Progenitor cell of endocrine pancreas (in vitro differentiated cells): ENCODE data around the gene DUSP22. TPM values are rescaled to one million over a fixed set of nuclear protein-coding genes. Genes with fewer than 3 reads are reported as not detected.

Source experiments
- DNase-seq: peaks from one replicate; pipeline ENCODE4 v3.0.0; 2021; ENCODE audit warnings: low spot score; ENCODE audit not compliant: unreplicated experiment
- H3K27ac Mint-ChIP-seq: 2 replicates; pipeline ENCODE4 v1.8.0; 2021; ENCODE audit warnings: mild to moderate bottlenecking, moderate library complexity, mixed read lengths
- H3K27me3 Mint-ChIP-seq: 2 replicates; pipeline ENCODE4 v1.8.0; 2021; ENCODE audit warnings: mixed read lengths
- H3K36me3 Mint-ChIP-seq: 2 replicates; pipeline ENCODE4 v1.8.0; 2022; ENCODE audit warnings: mixed read lengths; ENCODE audit not compliant: insufficient read depth
- H3K4me1 Mint-ChIP-seq: 2 replicates; pipeline ENCODE4 v1.8.0; 2021; ENCODE audit warnings: low read depth, mixed read lengths
- H3K4me3 Mint-ChIP-seq: 2 replicates; pipeline ENCODE4 v1.8.0; 2021; ENCODE audit warnings: low read depth, mild to moderate bottlenecking, moderate library complexity, mixed read lengths
- H3K9me3 Mint-ChIP-seq: 2 replicates; pipeline ENCODE4 v1.8.0; 2021; ENCODE audit warnings: low read depth, mixed read lengths
- total RNA-seq: library from RNA; stranded (reverse); gene quantifications from 2 replicates; pipeline ENCODE4 v1.2.1, GENCODE V29; 2021
- TF ChIP-seq, protein P1 (sequence below): fragments of 200-600 bp; sonication (generic); IDR thresholded peaks from one replicate; pipeline ENCODE4 v1.5.0; 2021; ENCODE audit warnings: antibody characterized with exemption, mild to moderate bottlenecking; ENCODE audit not compliant: unreplicated experiment

The DUSP22 gene
- total RNA-seq, 1 donor from 2014 or later = 40.4 TPM

DNA sequence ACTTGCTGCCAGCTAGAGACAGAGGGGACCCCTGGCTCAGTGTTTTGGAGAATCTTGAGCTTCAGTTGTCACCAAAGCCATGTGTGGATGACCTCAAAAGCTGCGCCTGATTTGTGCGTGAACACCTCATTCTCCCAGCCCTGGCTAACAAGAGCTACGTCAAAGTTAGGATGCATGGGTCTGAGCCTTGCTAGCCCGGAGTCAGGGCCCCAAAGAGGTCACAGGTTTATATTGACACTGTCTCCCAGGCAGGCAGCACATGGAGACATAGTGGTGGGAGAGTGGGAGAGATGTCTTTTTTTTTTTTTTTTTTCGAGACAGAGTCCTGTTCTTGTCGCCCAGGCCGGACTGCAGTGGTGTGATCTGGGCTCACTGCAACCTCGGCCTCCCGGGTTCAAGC lies 36.1 kb upstream of the DUSP22 start:
- no peaks in the 10 kb centered on the region for H3K36me3 Mint-ChIP-seq
- H3K9me3 Mint-ChIP-seq = peaks cover 7% of the 10 kb centered on the region
- no peaks in the 10 kb centered on the region for H3K4me1 Mint-ChIP-seq
- no peak for DNase-seq
- TF ChIP-seq, protein P1, sequence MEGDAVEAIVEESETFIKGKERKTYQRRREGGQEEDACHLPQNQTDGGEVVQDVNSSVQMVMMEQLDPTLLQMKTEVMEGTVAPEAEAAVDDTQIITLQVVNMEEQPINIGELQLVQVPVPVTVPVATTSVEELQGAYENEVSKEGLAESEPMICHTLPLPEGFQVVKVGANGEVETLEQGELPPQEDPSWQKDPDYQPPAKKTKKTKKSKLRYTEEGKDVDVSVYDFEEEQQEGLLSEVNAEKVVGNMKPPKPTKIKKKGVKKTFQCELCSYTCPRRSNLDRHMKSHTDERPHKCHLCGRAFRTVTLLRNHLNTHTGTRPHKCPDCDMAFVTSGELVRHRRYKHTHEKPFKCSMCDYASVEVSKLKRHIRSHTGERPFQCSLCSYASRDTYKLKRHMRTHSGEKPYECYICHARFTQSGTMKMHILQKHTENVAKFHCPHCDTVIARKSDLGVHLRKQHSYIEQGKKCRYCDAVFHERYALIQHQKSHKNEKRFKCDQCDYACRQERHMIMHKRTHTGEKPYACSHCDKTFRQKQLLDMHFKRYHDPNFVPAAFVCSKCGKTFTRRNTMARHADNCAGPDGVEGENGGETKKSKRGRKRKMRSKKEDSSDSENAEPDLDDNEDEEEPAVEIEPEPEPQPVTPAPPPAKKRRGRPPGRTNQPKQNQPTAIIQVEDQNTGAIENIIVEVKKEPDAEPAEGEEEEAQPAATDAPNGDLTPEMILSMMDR = no peak
- H3K27me3 Mint-ChIP-seq = peaks cover 10% of the 10 kb centered on the region
- no peak overlapping the region for H3K4me3 Mint-ChIP-seq
- H3K27ac Mint-ChIP-seq = no peak overlapping the region

DNA sequence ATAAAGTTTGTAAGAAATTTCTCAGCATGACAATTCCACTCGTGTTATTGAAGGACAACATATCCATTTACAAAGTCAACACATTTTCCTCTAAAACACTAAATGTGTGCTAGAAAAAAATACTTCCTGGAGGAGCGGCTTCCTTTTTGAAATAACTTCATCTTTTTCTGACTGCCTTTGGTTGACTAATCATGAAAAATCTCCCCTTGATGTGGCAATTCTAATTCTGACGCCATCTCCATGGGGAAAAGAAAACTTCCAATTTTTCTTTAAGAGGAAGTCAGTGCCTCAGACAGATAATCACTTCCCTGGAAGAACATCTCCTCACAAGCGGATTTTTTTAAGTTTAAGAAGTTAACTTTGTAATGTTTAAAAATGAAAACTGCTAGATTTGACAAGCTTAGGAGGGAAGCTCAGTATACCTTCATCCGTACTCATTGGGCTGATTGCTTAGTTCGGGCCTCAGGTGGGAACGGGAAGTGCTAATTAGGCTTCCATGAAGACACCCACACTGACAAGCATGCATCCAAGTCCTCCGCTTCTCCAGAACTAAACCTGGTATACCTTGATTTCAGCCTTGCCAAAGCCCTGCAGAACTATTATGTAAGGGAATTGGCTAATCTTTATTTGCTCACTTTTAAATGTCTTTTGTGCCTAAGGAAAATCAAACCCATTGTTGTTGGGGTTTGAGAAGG lies 35.1 kb upstream of the DUSP22 start:
- H3K9me3 Mint-ChIP-seq = peaks cover 7% of the 10 kb centered on the region
- no peak overlapping the region for H3K4me3 Mint-ChIP-seq
- no peaks in the 10 kb centered on the region for H3K4me1 Mint-ChIP-seq
- no peak for DNase-seq
- peaks cover 7% of the 10 kb centered on the region for H3K27me3 Mint-ChIP-seq
- TF ChIP-seq, protein P1 = no peak
- H3K36me3 Mint-ChIP-seq = no peaks in the 10 kb centered on the region
- H3K27ac Mint-ChIP-seq = no peak overlapping the region

DNA sequence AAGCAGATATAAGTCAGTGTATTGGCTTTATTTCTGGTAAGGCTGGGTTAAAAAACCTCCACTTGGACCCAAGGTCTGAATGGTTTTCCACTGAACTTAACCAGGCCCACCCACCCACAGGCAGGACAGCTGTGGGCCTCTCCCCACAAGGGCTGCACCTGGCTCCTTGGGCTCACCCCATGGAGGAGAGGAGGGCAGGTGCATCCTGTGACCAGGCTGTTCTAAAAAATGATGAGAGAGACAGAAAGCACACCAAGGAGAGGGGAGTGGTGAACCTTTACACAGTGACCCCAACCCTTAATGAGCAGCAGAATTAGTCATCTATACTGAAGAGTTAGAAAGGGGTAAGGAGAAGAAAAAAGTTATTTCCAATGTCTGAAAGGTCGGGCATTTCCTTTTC lies 34.5 kb upstream of the DUSP22 start:
- H3K9me3 Mint-ChIP-seq = peaks cover 7% of the 10 kb centered on the region

DNA sequence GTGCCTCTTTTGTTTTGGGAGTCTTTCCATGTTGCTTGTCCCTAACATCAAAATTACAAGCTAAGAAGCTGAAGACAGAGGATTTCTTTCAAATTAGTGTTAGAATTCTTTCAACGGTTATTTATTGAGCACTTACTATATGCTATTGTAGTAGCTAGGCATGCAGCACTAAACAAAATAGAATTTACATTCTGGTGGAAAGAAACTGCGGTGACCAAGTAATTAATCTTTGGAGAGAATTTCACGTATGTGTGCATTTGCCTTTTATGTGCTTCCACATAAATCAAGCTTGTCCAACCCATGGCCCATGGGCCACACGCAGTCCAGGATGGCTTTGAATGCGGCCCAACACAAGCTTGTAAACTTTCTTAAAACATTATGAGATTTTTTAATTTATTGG lies 33.0 kb upstream of the DUSP22 start:
- H3K27ac Mint-ChIP-seq = no peak overlapping the region
- peaks cover 7% of the 10 kb centered on the region for H3K9me3 Mint-ChIP-seq
- TF ChIP-seq, protein P1 = no peak
- H3K36me3 Mint-ChIP-seq = no peaks in the 10 kb centered on the region
- no peaks in the 10 kb centered on the region for H3K4me1 Mint-ChIP-seq
- DNase-seq = no peak
- H3K4me3 Mint-ChIP-seq = no peak overlapping the region
- no peaks in the 10 kb centered on the region for H3K27me3 Mint-ChIP-seq

More for the DNA sequence above, 34.5 kb upstream of the DUSP22 start:
- H3K4me3 Mint-ChIP-seq = no peak overlapping the region
- H3K4me1 Mint-ChIP-seq = no peaks in the 10 kb centered on the region
- no peak for DNase-seq
- peaks cover 3% of the 10 kb centered on the region for H3K27me3 Mint-ChIP-seq
- TF ChIP-seq, protein P1 = no peak
- H3K36me3 Mint-ChIP-seq = no peaks in the 10 kb centered on the region
- no peak overlapping the region for H3K27ac Mint-ChIP-seq

DNA sequence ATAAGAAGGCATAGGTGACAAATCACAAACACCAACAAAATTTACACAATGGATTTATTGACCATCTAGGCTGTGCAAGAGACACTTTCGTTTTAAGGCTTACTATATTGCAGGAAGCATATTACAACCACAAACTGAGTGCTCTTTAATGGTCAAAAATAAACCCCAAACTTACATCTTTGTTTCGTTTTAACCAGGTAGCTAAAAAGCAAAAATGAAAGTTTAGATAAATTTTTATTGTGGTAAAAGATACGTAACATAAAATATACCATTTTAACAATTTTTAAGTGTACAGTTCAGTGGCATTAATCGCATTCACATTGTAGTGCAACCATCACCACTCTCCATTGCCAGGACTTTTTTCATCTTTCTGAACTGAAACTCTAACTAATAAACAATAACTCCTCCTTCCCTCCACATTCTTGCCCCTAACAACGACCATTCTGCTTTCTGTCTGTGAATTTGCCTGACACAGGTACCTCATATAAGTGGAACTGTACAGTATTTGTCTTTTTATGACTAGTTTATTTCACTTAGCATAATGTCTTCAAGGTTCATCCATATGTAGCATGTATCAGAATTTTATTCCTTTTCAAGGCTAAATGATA lies 32.3 kb upstream of the DUSP22 start:
- H3K4me1 Mint-ChIP-seq = no peaks in the 10 kb centered on the region
- H3K27me3 Mint-ChIP-seq = no peaks in the 10 kb centered on the region
- no peak overlapping the region for H3K27ac Mint-ChIP-seq
- no peaks in the 10 kb centered on the region for H3K36me3 Mint-ChIP-seq
- no peak overlapping the region for H3K4me3 Mint-ChIP-seq
- H3K9me3 Mint-ChIP-seq = peaks cover 7% of the 10 kb centered on the region
- TF ChIP-seq, protein P1 = no peak
- no peak for DNase-seq
